A549 treated with RU486 at 1 μM for 4 hours (cell line): ENCODE results near the gene DNAJC30. TPM values are rescaled to one million over a fixed set of nuclear protein-coding genes. Genes with fewer than 3 reads are reported as not detected.

ENCODE experiments used
- total RNA-seq: library from RNA; stranded (reverse); fragments of 200-300 nt; extraction: Qiagen RNA extraction; gene quantifications from 5 replicates; pipeline ENCODE4 v1.2.3, GENCODE V29; 2022; ENCODE audit warnings: low read depth

Gene DNAJC30
- 6.9 to 10.5 TPM (median 10.2 TPM) in 5 replicates for total RNA-seq

GRCh38 chr7:73683056-73683787 is at the start of gene DNAJC30, which contains the start of gene BUD23:
Gene DNAJC30 (minus strand): TSS chr7:73683453. CDS start chr7:73683423, 30 bp downstream.
Gene BUD23 (plus strand): TSS chr7:73683597. CDS start chr7:73683626, 29 bp downstream.

GRCh38 chr7:73718905-73719805 is 35.9 kb upstream of the DNAJC30 start, which contains the start of gene STX1A:
Gene STX1A (minus strand): TSS chr7:73719669. CDS start chr7:73719631, 38 bp downstream.

GRCh38 chr7:73667344-73668102 is 15.7 kb downstream of the DNAJC30 start, which contains the start of gene VPS37D:
Gene VPS37D (plus strand): TSS chr7:73667831. CDS start chr7:73667959, 128 bp downstream.

Other genes with a start within 250 kb of the DNAJC30 start
- 1.1 to 2.0 TPM (median 1.9 TPM) in 5 replicates for gene FZD9, start 249.7 kb downstream of the DNAJC30 start, total RNA-seq
- gene BAZ1B, start 161.2 kb downstream of the DNAJC30 start, total RNA-seq, result 52.1 to 66.9 TPM (median 61.1 TPM) in 5 replicates
- 64.3 to 77.7 TPM (median 72.6 TPM) in 5 replicates for gene BCL7B, start 125.8 kb downstream of the DNAJC30 start, total RNA-seq
- 54.2 to 57.6 TPM (median 55.2 TPM) in 5 replicates for gene TBL2, start 104.9 kb downstream of the DNAJC30 start, total RNA-seq
- 0.63 to 1.3 TPM (median 0.90 TPM) in 5 replicates for gene MLXIPL, start 58.9 kb downstream of the DNAJC30 start, total RNA-seq
- 2.9 to 6.0 TPM (median 5.1 TPM) in 5 replicates for gene VPS37D, start 15.6 kb downstream of the DNAJC30 start, total RNA-seq
- gene BUD23, start 144 bp upstream of the DNAJC30 start, total RNA-seq, result 126 to 174 TPM (median 136 TPM) in 5 replicates
- gene STX1A, start 36.2 kb upstream of the DNAJC30 start, total RNA-seq, result 58.5 to 80.4 TPM (median 70.2 TPM) in 5 replicates
- gene ABHD11, start 55.3 kb upstream of the DNAJC30 start, total RNA-seq, result 20.5 to 29.3 TPM (median 24.9 TPM) in 5 replicates
- gene CLDN3, start 86.8 kb upstream of the DNAJC30 start, total RNA-seq, result 1.4 to 3.4 TPM (median 2.9 TPM) in 5 replicates
- gene CLDN4, start 147.5 kb upstream of the DNAJC30 start, total RNA-seq, result 4.2 to 7.1 TPM (median 5.1 TPM) in 5 replicates
- 7.2 to 11.6 TPM (median 9.1 TPM) in 5 replicates for gene METTL27, start 159.1 kb upstream of the DNAJC30 start, total RNA-seq
- 0.20 to 0.54 TPM in 2 of 5 replicates, not detected in the others for gene TMEM270, start 177.7 kb upstream of the DNAJC30 start, total RNA-seq